Fibroblast of lung (primary cell): ENCODE results near the gene TRMT44.

Experiments used
- EZH2 ChIP-seq: IDR thresholded peaks from 2 replicates; pipeline ENCODE4 v1.5.1; 2012; ENCODE audit warnings: low read length, control low read depth, mild to moderate bottlenecking; ENCODE audit errors: missing control alignments
- TF ChIP-seq, protein P1 (sequence below), 2 donors: IDR thresholded peaks in 1 of 2; conservative IDR thresholded peaks in 1 of 2; 1 replicate in 1 of 2; 2 replicates in 1 of 2; pipeline ENCODE4 v1.5.1; 2011 to 2012; ENCODE audit warnings: low read length in 2 of 2, control low read depth in 1 of 2, inconsistent platforms in 1 of 2, low read depth in 1 of 2, mild to moderate bottlenecking in 1 of 2

GRCh38 chr4:8402181-8402597, 38.4 kb upstream of the TRMT44 start:
- TF ChIP-seq, protein P1, sequence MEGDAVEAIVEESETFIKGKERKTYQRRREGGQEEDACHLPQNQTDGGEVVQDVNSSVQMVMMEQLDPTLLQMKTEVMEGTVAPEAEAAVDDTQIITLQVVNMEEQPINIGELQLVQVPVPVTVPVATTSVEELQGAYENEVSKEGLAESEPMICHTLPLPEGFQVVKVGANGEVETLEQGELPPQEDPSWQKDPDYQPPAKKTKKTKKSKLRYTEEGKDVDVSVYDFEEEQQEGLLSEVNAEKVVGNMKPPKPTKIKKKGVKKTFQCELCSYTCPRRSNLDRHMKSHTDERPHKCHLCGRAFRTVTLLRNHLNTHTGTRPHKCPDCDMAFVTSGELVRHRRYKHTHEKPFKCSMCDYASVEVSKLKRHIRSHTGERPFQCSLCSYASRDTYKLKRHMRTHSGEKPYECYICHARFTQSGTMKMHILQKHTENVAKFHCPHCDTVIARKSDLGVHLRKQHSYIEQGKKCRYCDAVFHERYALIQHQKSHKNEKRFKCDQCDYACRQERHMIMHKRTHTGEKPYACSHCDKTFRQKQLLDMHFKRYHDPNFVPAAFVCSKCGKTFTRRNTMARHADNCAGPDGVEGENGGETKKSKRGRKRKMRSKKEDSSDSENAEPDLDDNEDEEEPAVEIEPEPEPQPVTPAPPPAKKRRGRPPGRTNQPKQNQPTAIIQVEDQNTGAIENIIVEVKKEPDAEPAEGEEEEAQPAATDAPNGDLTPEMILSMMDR (conservative IDR thresholded peaks at IDR 0.05 in 1 of 2, IDR thresholded peaks at IDR 0.05 in 1 of 2; ENCODE audit: low read depth in 1 of 2, low read length in 2 of 2): no peak
- TF ChIP-seq EZH2: no peak
